ENCODE data around the gene SORBS1.

DNA sequence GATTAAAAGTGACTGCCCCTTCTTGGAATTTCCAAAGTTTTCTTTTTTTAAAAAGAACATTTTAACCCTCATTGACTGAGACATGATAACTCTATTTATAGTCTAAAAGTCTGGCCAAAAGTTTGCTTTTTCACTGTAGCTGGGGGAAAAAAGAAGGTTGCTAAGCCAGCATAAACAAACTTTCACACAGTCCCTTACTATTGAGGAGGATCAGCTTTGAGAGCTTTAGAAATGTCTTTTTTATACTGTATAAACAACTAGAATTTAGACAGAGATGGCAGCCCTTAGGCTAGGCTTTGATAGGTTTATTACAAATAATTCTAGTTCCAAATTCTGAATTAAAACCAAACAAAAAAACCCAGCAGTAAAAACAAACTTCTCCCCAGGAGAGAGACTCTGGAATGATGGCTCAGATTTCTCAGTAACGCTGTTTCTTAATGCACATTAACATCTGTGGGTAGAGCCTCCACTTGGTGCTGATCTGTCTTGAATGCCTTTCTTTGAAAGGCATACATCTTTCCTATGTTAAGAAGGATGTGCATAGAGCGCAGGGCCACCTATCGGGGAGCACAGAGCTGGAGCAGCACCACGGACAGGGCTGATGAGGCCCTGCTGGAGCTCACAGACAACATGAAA, 169.5 kb downstream of the SORBS1 start:
- TF ChIP-seq GATA3 (IDR thresholded peaks at IDR 0.05; ENCODE audit: low read depth, low read length) (no peak), GATA2 (IDR thresholded peaks at IDR 0.05; ENCODE audit: low read depth, low read length) (no peak)

Data from SH-SY5Y (cell line).